Right lobe of liver (tissue), 4 donors: ENCODE results near the gene UBE2E2.

Experiments
- CTCF ChIP-seq, 4 donors: fragments of 200-600 bp in 3 of 4; fragments of 450-650 bp in 1 of 4; IDR thresholded peaks; one replicate each; pipeline versions ENCODE4 v1.5.1 to v1.8.0; 2016 to 2022; ENCODE audit warnings: antibody characterized with exemption in 4 of 4, mild to moderate bottlenecking in 2 of 4
- POLR2A ChIP-seq: fragments of 450-650 bp; IDR thresholded peaks from one replicate; pipeline ENCODE4 v1.6.1; 2017; ENCODE audit warnings: antibody characterized with exemption, mild to moderate bottlenecking
- donor health status: DM: no; HTN: no; CAD: no.
- donor health status: DM: no; HTN: no; CAD: no.
- donor health status: DM: no; HTN: yes; CAD: no.

- no peak for TF ChIP-seq CTCF (IDR thresholded peaks at IDR 0.05)
- no peak for TF ChIP-seq POLR2A
These were observed 222.3 kb downstream of the UBE2E2 start for GRCh38 chr3:23425410-23425809.
